Measurements from ENCODE around the gene KLRK1.

DNA sequence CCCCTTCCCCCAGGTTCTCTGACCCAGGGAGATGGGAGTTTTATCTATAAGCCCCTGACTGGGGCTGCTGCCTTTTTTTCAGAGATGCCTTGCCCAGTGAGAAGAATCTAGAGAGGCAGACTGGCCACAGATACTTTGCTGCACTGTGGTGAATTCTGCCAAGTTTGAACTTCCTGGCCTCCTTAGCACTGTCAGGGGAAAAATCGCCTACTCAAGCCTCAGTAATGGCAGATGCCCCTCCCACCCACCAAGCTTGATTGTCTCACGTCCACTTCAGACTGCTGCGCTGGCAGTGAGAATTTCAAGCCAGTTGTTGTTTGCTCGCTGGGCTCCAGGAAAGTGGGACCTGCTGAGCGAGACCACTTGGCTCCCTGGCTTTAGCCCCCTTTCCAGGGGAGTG, 31.7 kb downstream of the KLRK1 start:
- no peak for TF ChIP-seq POLR2A (IDR thresholded peaks at IDR 0.05; ENCODE audit: low read depth, low read length)
- TF ChIP-seq TAF1 (IDR thresholded peaks at IDR 0.05; ENCODE audit: borderline replicate concordance, low read depth, low read length) = no peak
